C4-2B (cell line): ENCODE measurements around the gene COL23A1.

Experiments used
- CTCF ChIP-seq: fragments of 450-650 bp; conservative IDR thresholded peaks from 2 replicates; pipeline ENCODE4 v1.5.1; 2017; ENCODE audit warnings: mild to moderate bottlenecking
- ZFX ChIP-seq: fragments of 450-650 bp; IDR thresholded peaks from 2 replicates; pipeline ENCODE4 v1.6.1; 2017

GRCh38 chr5:178624631-178625546 lies 34.7 kb upstream of the COL23A1 start:
- TF ChIP-seq CTCF (no peak), ZFX (no peak)
